Osteoblast (primary cell): ENCODE data around the gene KRT14. TPM values are rescaled to one million over a fixed set of nuclear protein-coding genes. Genes with fewer than 3 reads are reported as not detected.
A peak's percentile ranks its signal among the peaks of the same experiment; 100 is the strongest.

Experiments
- DNase-seq: peaks from one replicate; pipeline ENCODE4 v3.0.0; 2011; ENCODE audit warnings: low spot score, mixed read lengths; ENCODE audit not compliant: insufficient read length; ENCODE audit errors: missing footprints
- H2AFZ ChIP-seq: 2 replicates; pipeline ENCODE4 v1.6.0; 2011; ENCODE audit warnings: mild to moderate bottlenecking, low read length
- H3K27ac ChIP-seq: 2 replicates; pipeline ENCODE4 v1.5.1; 2011; ENCODE audit warnings: mild to moderate bottlenecking, low read depth, low read length, moderate library complexity
- H3K27me3 ChIP-seq: 2 replicates; pipeline ENCODE4 v1.6.0; 2012; ENCODE audit warnings: mild to moderate bottlenecking, control low read depth, inconsistent platforms, low read length, moderate library complexity; ENCODE audit not compliant: insufficient read depth
- H3K36me3 ChIP-seq: 2 replicates; pipeline ENCODE4 v1.5.1; 2011; ENCODE audit warnings: mild to moderate bottlenecking, low read length, control low read depth, moderate library complexity; ENCODE audit not compliant: insufficient read depth
- H3K4me1 ChIP-seq: 2 replicates; pipeline ENCODE4 v1.5.1; 2011; ENCODE audit warnings: mild to moderate bottlenecking, low read length, control low read depth, moderate library complexity; ENCODE audit not compliant: insufficient read depth
- H3K4me2 ChIP-seq: 2 replicates; pipeline ENCODE4 v1.6.0; 2011; ENCODE audit warnings: mild to moderate bottlenecking, low read length; ENCODE audit not compliant: insufficient read depth
- H3K4me3 ChIP-seq: fragments of 200-600 bp; sonication (generic); 3 replicates; pipeline ENCODE4 v1.5.1; 2012; ENCODE audit warnings: mild to moderate bottlenecking, low read length, inconsistent platforms; ENCODE audit not compliant: insufficient read depth
- H3K79me2 ChIP-seq: 2 replicates; pipeline ENCODE4 v1.6.0; 2012; ENCODE audit warnings: mild to moderate bottlenecking, low read length, control low read depth, inconsistent platforms; ENCODE audit not compliant: insufficient read depth
- H3K9me3 ChIP-seq: 2 replicates; pipeline ENCODE4 v1.5.1; 2011; ENCODE audit warnings: low read depth, low read length, control low read depth
- H4K20me1 ChIP-seq: 2 replicates; pipeline ENCODE4 v1.6.0; 2012; ENCODE audit warnings: mild to moderate bottlenecking, low read length, control low read depth; ENCODE audit not compliant: insufficient read depth
- total RNA-seq: library from RNA; depleted of rRNA; stranded (reverse); fragments of >200 nt; gene quantifications from 2 replicates; pipeline ENCODE4 v1.2.3, GENCODE V29; 2012
- TF ChIP-seq, protein P1 (sequence below): IDR thresholded peaks from 2 replicates; pipeline ENCODE4 v1.5.1; 2011; ENCODE audit warnings: mild to moderate bottlenecking, low read depth, low read length, moderate library complexity; ENCODE audit errors: extremely low read depth

The KRT14 gene
- total RNA-seq, 1 donor = 12.3 TPM

DNA sequence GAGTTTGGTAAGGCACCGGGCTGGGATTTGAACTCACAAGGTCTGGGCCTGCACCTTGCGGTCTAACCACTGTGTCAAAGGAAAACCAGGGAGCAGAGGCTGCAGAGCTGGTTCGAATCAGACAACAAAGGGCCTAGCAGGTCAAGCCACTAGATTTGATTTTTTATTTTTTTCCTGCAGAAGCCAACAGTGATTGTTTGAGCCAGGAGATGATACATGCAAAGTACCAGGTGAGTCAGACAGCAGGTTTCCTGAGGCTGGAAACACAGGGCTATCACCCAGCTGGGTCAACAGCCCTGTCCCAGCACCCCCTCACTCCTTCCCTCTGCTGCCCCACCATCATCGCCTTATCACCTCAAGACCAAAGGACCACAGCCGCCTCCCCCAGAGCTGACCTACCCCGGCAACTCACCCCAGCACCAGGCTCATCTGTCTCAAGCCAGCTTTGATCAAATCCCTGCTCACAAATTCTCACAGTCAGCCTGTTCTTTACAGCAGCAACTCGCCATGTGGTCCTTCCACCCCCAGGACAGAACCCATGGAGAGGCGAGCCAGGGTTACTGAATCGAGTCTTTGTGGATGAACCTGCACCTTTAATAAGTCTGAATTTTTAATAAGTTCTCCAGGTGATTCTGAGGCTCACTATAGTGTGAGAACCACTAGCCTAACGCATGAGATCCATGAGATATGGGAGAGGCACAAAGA is 45.6 kb downstream of the KRT14 start:
- DNase-seq = no peak
- no peak overlapping the region for H3K4me2 ChIP-seq
- peaks cover 19% of the 10 kb centered on the region for H3K4me1 ChIP-seq
- H3K27me3 ChIP-seq = no peaks in the 10 kb centered on the region
- H3K36me3 ChIP-seq = no peaks in the 10 kb centered on the region
- no peaks in the 10 kb centered on the region for H3K9me3 ChIP-seq
- H3K79me2 ChIP-seq = no peaks in the 10 kb centered on the region
- TF ChIP-seq, protein P1, sequence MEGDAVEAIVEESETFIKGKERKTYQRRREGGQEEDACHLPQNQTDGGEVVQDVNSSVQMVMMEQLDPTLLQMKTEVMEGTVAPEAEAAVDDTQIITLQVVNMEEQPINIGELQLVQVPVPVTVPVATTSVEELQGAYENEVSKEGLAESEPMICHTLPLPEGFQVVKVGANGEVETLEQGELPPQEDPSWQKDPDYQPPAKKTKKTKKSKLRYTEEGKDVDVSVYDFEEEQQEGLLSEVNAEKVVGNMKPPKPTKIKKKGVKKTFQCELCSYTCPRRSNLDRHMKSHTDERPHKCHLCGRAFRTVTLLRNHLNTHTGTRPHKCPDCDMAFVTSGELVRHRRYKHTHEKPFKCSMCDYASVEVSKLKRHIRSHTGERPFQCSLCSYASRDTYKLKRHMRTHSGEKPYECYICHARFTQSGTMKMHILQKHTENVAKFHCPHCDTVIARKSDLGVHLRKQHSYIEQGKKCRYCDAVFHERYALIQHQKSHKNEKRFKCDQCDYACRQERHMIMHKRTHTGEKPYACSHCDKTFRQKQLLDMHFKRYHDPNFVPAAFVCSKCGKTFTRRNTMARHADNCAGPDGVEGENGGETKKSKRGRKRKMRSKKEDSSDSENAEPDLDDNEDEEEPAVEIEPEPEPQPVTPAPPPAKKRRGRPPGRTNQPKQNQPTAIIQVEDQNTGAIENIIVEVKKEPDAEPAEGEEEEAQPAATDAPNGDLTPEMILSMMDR = no peak
- no peaks in the 10 kb centered on the region for H4K20me1 ChIP-seq
- H2AFZ ChIP-seq = no peak overlapping the region
- H3K4me3 ChIP-seq = no peak overlapping the region
- no peak overlapping the region for H3K27ac ChIP-seq

DNA sequence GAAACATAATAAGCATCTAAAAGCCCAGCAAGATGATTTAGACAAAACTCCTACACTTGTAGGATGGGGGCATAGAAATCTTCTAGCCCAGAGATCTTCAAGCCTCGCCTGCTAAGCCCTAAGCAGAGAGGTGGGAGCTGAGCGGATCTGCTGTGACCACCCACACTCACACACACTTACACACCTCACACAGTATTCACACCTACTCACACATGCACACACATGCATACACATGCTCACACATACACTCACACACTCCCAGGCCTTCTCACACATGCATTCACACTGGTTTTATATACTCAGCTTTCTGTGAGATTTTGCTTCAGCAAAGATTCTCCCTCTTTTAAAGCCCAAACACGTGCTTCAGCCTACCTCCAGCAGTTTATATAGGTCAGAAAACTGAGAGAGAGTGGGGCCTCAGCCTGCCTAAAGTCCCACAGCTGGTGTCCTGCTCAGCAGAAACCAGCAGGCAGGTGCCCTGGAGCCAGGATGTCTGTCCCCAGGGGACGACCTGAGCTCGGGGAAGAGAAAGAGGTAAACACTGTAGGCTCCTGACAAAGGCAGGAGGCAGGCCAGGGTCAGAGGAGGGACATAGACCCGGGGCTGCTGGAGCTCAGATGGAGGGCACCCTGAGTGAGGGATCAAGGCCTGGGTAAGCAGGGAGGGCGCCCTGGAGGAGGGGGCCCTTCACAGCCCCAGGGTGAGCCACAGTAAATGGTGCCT is 46.6 kb downstream of the KRT14 start:
- Histone ChIP-seq H3K36me3 (no peaks in the 10 kb centered on the region), H3K9me3 (no peaks in the 10 kb centered on the region), H3K4me2 (no peak overlapping the region), H4K20me1 (no peaks in the 10 kb centered on the region), H3K79me2 (no peaks in the 10 kb centered on the region), H3K4me3 (no peak overlapping the region), H3K27ac (no peak overlapping the region), H2AFZ (no peak overlapping the region), H3K4me1 (peaks cover 19% of the 10 kb centered on the region), H3K27me3 (no peaks in the 10 kb centered on the region)
- DNase-seq = no peak
- TF ChIP-seq, protein P1 = no peak

DNA sequence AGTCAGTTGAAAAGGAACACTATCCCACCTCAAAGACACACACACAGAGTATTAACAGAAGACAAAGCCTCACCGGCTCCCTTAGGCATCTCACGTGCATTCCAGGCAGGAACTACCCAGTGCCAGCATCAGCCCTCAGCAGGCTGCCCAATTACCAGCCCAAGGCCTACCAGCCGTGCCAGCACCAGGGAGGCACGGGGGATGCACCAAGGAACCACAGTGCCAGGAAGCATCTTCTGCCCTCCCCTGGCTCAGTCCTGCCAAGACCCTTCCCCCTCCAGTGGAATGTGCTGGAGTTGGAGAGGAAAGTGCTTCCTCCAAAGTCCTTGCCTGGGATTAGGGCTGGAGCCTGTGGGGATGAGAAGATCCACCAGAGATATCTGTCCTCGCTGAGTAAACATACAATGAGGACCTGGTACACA is 47.6 kb downstream of the KRT14 start:
- H3K27me3 ChIP-seq = no peaks in the 10 kb centered on the region
- H3K4me3 ChIP-seq = no peak overlapping the region
- peak; percentile 49 for DNase-seq
- H3K4me1 ChIP-seq = peaks cover 19% of the 10 kb centered on the region
- peak overlapping the region; percentile 33 for H3K4me2 ChIP-seq
- H3K36me3 ChIP-seq = no peaks in the 10 kb centered on the region
- peak overlapping the region; percentile 40 for H3K27ac ChIP-seq
- no peaks in the 10 kb centered on the region for H4K20me1 ChIP-seq
- no peaks in the 10 kb centered on the region for H3K9me3 ChIP-seq
- H3K79me2 ChIP-seq = no peaks in the 10 kb centered on the region
- H2AFZ ChIP-seq = peak overlapping the region; percentile 75
- TF ChIP-seq, protein P1 = no peak

DNA sequence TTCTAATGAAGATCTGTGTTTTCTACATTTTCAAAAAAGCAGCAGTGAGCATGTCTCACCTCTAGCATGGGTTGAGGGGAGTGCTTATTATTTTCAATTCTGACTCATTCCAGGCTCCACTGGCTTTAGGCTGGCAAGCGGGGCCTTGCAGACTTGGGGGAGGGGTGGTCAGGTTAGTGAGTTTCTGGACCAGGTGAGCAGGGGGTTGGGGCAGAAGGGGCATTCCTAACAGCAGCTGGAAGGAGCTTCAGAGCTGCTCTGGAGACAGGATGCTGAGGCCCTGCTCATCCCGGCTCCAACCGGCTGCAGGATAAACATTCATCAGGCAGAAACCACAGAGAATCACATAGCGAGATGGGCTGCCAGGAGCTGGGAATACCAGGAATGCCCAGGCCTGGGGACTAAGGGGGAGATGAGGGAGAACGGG is 48.1 kb downstream of the KRT14 start:
- H4K20me1 ChIP-seq = no peaks in the 10 kb centered on the region
- H3K27me3 ChIP-seq = no peaks in the 10 kb centered on the region
- peak overlapping the region; percentile 40 for H3K27ac ChIP-seq
- peak overlapping the region; percentile 33 for H3K4me2 ChIP-seq
- no peak overlapping the region for H3K4me3 ChIP-seq
- DNase-seq = peak; percentile 74
- TF ChIP-seq, protein P1 = no peak
- H3K9me3 ChIP-seq = no peaks in the 10 kb centered on the region
- H3K4me1 ChIP-seq = peaks cover 19% of the 10 kb centered on the region
- peak overlapping the region; percentile 75 for H2AFZ ChIP-seq
- no peaks in the 10 kb centered on the region for H3K79me2 ChIP-seq
- no peaks in the 10 kb centered on the region for H3K36me3 ChIP-seq
